ENCODE data around the gene SCN2A. TPM values are rescaled to one million over a fixed set of nuclear protein-coding genes. Genes with fewer than 3 reads are reported as not detected.

The SCN2A gene
- total and polyA plus RNA-seq, 5 donors from 2014 or later, result not detected

DNA sequence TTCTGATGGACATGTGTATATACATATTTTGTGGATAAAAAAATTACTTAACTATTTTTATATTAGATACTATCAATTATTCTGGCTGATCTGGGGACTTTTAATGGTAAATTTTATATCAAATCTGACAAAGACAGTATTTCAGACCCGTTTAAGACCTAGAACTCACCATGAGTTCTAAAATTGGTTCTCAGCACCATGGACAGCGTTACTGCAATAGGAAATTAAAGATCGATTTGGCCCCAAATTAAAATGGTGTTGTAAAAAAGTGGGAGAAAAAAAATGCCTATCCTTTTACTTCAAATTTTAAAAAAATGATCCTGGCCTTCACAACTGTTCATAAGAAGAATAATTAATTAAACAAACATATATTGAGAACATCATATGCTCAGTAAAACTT is 919 bp upstream of the SCN2A start:
- Histone ChIP-seq H3K4me3 (ENCODE audit: low read depth, low read length) (no peak overlapping the region), H3K4me1 (ENCODE audit: control insufficient read depth, insufficient read depth, low read length, poor library complexity, severe bottlenecking) (no peaks in the 10 kb centered on the region), H3K27me3 (ENCODE audit: control insufficient read depth, insufficient read depth, low read length) (no peaks in the 10 kb centered on the region), H3K36me3 (ENCODE audit: control insufficient read depth, insufficient read depth, low read length) (no peaks in the 10 kb centered on the region), H3K9me3 (ENCODE audit: control insufficient read depth in 2 of 2, low read length in 2 of 2) (no peaks in the 10 kb centered on the region), H3K27ac (ENCODE audit: insufficient read depth, low read length, poor library complexity, severe bottlenecking) (no peak overlapping the region)
- Mint-ChIP-seq H3K4me1 (no peaks in the 10 kb centered on the region), H3K9me3 (peaks cover 0 to 7% (median 0%) of the 10 kb centered on the region in 7 donors), H3K36me3 (no peaks in the 10 kb centered on the region), H3K27me3 (no peaks in the 10 kb centered on the region), H3K27ac (no peak overlapping the region), H3K4me3 (no peak overlapping the region)
- DNase-seq, result peak in 2 of 3 donors; percentile 4 to 20
- no peak for ATAC-seq (ENCODE audit: low read depth in 2 of 2)

DNA sequence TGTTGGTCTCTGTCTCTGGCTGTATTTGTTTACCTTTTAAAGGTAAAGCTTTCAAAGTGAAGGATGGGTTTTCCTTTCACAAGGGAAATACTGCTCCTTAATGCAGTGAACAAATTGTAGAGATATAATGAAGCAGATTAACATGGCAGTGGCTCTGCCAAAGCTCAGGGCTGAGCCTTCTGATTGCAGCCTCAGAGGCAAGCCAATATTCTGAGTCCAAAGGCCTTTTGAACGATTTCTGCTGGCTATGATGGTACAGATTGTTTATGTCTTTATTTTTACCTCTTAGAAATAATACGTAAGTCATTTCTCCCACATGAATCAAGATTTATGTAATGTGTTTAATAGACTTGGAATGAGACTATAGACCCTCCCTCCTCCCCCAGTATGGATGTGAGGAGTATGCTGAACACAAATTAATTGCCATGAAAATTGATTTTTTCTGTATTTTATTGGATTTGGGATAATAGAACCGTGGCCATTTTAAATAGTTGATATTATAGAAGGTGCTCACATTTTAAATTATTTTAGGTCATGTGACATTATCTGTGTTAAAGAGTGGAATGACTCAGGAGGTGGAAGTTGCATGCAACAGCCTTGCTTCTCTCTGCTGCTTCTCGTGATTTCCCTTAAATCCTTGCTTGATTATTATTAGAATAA is 772 bp downstream of the SCN2A start:
- H3K27me3 ChIP-seq (ENCODE audit: control insufficient read depth, insufficient read depth, low read length), result no peaks in the 10 kb centered on the region
- no peaks in the 10 kb centered on the region for H3K36me3 Mint-ChIP-seq
- H3K4me1 ChIP-seq (ENCODE audit: control insufficient read depth, insufficient read depth, low read length, poor library complexity, severe bottlenecking), result no peaks in the 10 kb centered on the region
- no peak for ATAC-seq (ENCODE audit: low read depth in 2 of 2)
- no peaks in the 10 kb centered on the region for H3K4me1 Mint-ChIP-seq
- H3K27me3 Mint-ChIP-seq, result no peaks in the 10 kb centered on the region
- no peaks in the 10 kb centered on the region for H3K9me3 ChIP-seq (ENCODE audit: control insufficient read depth in 2 of 2, low read length in 2 of 2)
- peaks cover 0 to 7% (median 0%) of the 10 kb centered on the region in 7 donors for H3K9me3 Mint-ChIP-seq
- no peak overlapping the region for H3K27ac Mint-ChIP-seq
- no peak overlapping the region for H3K27ac ChIP-seq (ENCODE audit: insufficient read depth, low read length, poor library complexity, severe bottlenecking)
- no peak overlapping the region for H3K4me3 ChIP-seq (ENCODE audit: low read depth, low read length)
- DNase-seq, result no peak
- H3K4me3 Mint-ChIP-seq, result no peak overlapping the region
- H3K36me3 ChIP-seq (ENCODE audit: control insufficient read depth, insufficient read depth, low read length), result no peaks in the 10 kb centered on the region

DNA sequence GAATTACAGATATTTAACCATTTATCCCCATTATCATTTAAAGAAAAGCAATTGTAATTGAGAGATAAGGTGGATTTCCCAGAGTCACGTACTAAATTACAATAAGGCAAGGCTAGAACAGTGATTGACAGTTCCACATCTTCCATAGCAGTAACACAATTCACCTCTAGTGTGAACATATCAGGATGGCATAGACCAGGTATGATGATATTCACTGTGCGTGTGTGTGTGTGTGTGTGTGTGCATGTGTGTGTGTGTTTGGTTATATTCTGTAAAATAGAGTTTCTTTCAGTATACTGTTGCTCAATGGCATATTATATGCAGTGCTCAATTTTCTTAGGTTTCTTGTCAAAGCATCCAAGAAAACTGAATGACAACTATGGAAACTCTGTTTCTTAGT is 1.7 kb downstream of the SCN2A start:
- DNase-seq, result no peak
- Mint-ChIP-seq H3K4me1 (no peaks in the 10 kb centered on the region), H3K27me3 (no peaks in the 10 kb centered on the region), H3K4me3 (no peak overlapping the region), H3K36me3 (no peaks in the 10 kb centered on the region), H3K9me3 (peaks cover 0 to 5% (median 3%) of the 10 kb centered on the region in 7 donors), H3K27ac (no peak overlapping the region)
- Histone ChIP-seq H3K4me1 (ENCODE audit: control insufficient read depth, insufficient read depth, low read length, poor library complexity, severe bottlenecking) (no peaks in the 10 kb centered on the region), H3K9me3 (ENCODE audit: control insufficient read depth in 2 of 2, low read length in 2 of 2) (no peaks in the 10 kb centered on the region), H3K4me3 (ENCODE audit: low read depth, low read length) (no peak overlapping the region), H3K36me3 (ENCODE audit: control insufficient read depth, insufficient read depth, low read length) (no peaks in the 10 kb centered on the region), H3K27ac (ENCODE audit: insufficient read depth, low read length, poor library complexity, severe bottlenecking) (no peak overlapping the region), H3K27me3 (ENCODE audit: control insufficient read depth, insufficient read depth, low read length) (no peaks in the 10 kb centered on the region)
- ATAC-seq (ENCODE audit: low read depth in 2 of 2), result no peak

DNA sequence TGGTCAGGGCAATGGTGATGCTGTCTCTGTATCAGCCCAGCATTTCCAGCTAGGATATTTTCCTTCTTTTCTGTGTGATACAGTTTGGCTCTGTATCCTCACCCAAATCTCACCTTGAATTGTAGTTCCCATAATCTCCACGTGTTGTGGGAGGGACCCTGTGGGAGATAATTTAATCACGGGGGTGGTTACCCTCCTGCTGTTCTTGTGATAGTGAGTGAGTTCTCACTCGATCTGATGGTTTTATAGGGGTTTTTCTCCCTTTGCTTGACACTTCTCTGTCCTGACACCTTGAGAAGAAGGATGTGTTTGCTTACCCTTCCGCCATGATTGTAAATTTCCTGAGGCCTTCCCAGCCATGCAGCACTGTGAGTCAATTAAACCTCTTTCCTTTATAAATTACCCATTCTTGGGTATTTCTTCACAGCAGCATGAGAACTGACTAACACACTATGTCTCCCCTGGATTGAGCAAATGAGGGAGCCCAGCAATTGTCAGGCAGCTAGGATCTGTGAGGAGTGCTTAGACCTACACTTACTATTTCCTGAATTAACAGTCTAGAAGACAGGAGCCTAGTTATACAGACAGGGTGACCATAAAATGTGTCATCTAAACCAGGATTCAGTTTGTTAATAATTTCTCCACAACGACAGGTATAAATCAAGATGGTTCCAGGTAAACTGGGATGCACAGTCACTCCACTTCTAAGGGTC is 6.0 kb downstream of the SCN2A start:
- Mint-ChIP-seq H3K36me3 (no peaks in the 10 kb centered on the region), H3K9me3 (peaks cover 0 to 3% (median 0%) of the 10 kb centered on the region in 7 donors), H3K4me1 (no peaks in the 10 kb centered on the region), H3K27ac (no peak overlapping the region), H3K4me3 (no peak overlapping the region), H3K27me3 (no peaks in the 10 kb centered on the region)
- Histone ChIP-seq H3K27ac (ENCODE audit: insufficient read depth, low read length, poor library complexity, severe bottlenecking) (no peak overlapping the region), H3K36me3 (ENCODE audit: control insufficient read depth, insufficient read depth, low read length) (no peaks in the 10 kb centered on the region), H3K9me3 (ENCODE audit: control insufficient read depth in 2 of 2, low read length in 2 of 2) (no peaks in the 10 kb centered on the region), H3K4me3 (ENCODE audit: low read depth, low read length) (no peak overlapping the region), H3K4me1 (ENCODE audit: control insufficient read depth, insufficient read depth, low read length, poor library complexity, severe bottlenecking) (no peaks in the 10 kb centered on the region), H3K27me3 (ENCODE audit: control insufficient read depth, insufficient read depth, low read length) (no peaks in the 10 kb centered on the region)
- DNase-seq, result no peak
- no peak for ATAC-seq (ENCODE audit: low read depth in 2 of 2)

DNA sequence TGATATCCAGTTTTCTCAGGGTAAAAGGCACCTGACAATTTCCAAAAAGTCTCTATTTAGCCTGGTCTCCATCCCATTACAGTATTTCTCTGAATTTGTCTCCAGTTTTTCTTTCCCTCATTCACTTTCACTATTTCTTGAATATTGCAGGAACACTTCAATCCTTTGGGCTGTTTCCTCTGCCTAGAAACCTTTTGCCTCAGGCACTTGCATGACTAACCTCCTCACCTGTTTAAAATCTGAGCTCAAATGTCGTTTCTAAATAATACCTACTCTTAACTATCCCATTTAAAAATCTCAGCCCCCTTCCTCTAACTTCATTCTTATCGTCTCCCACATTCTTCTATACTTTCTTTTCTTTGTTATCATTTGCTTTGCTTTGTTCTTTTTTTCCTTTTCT is 9.0 kb downstream of the SCN2A start:
- H3K4me3 ChIP-seq (ENCODE audit: low read depth, low read length), result no peak overlapping the region
- no peaks in the 10 kb centered on the region for H3K27me3 Mint-ChIP-seq

DNA sequence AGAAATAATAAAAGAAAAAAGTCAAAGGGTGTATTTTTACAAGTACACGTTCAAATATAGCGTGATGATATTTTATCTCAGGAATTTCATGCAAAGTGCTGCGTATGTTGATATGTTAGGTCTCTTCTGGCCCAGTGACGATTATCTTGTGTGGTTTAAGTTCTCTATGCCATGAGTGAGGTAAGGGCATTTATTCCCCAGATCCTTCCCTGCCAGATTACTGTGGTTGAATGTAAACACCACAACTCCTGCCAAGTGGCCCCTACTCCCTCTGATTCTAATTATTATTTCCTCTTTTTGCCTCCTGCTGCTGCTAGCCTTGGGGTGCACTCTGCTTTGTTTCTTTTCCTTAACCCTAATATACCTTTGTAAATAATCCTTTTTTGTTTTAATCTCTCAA is 12.2 kb downstream of the SCN2A start:
- Histone ChIP-seq H3K9me3 (ENCODE audit: control insufficient read depth in 2 of 2, low read length in 2 of 2) (no peaks in the 10 kb centered on the region), H3K27ac (ENCODE audit: insufficient read depth, low read length, poor library complexity, severe bottlenecking) (no peak overlapping the region), H3K27me3 (ENCODE audit: control insufficient read depth, insufficient read depth, low read length) (no peaks in the 10 kb centered on the region), H3K4me3 (ENCODE audit: low read depth, low read length) (no peak overlapping the region), H3K36me3 (ENCODE audit: control insufficient read depth, insufficient read depth, low read length) (no peaks in the 10 kb centered on the region), H3K4me1 (ENCODE audit: control insufficient read depth, insufficient read depth, low read length, poor library complexity, severe bottlenecking) (no peaks in the 10 kb centered on the region)
- H3K9me3 Mint-ChIP-seq, result no peaks in the 10 kb centered on the region
- DNase-seq (no peak), ATAC-seq (ENCODE audit: low read depth in 2 of 2) (no peak)
- no peak overlapping the region for H3K27ac Mint-ChIP-seq
- no peak overlapping the region for H3K4me3 Mint-ChIP-seq
- no peaks in the 10 kb centered on the region for H3K27me3 Mint-ChIP-seq
- no peaks in the 10 kb centered on the region for H3K4me1 Mint-ChIP-seq
- H3K36me3 Mint-ChIP-seq, result no peaks in the 10 kb centered on the region

More for the DNA sequence above, 9.0 kb downstream of the SCN2A start:
- no peaks in the 10 kb centered on the region for H3K27me3 ChIP-seq (ENCODE audit: control insufficient read depth, insufficient read depth, low read length)
- DNase-seq (no peak), ATAC-seq (ENCODE audit: low read depth in 2 of 2) (no peak)
- H3K9me3 ChIP-seq (ENCODE audit: control insufficient read depth in 2 of 2, low read length in 2 of 2), result no peaks in the 10 kb centered on the region
- Mint-ChIP-seq H3K9me3 (peaks cover 0 to 3% (median 0%) of the 10 kb centered on the region in 7 donors), H3K4me1 (no peaks in the 10 kb centered on the region), H3K36me3 (no peaks in the 10 kb centered on the region), H3K27ac (no peak overlapping the region), H3K4me3 (no peak overlapping the region)
- H3K36me3 ChIP-seq (ENCODE audit: control insufficient read depth, insufficient read depth, low read length), result no peaks in the 10 kb centered on the region
- no peak overlapping the region for H3K27ac ChIP-seq (ENCODE audit: insufficient read depth, low read length, poor library complexity, severe bottlenecking)
- H3K4me1 ChIP-seq (ENCODE audit: control insufficient read depth, insufficient read depth, low read length, poor library complexity, severe bottlenecking), result no peaks in the 10 kb centered on the region

DNA sequence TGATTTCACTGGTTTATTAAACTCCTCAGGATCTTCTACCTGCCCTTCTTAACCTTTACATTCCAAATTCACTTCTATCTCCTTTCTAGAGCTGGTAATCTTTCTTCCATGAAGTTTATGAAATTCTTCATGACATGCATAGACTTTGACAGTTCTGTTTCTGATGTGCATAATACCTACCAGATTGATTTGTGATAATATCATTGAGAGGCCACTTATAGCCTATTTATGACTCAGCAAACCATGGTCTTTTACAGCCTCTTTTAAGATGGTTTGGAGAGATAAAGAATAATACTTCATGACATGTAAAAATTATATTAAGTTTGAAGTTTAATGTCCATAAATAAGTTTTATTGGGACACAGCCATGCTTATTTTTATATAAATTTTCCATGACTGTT is 14.0 kb downstream of the SCN2A start:
- Histone ChIP-seq H3K9me3 (ENCODE audit: control insufficient read depth in 2 of 2, low read length in 2 of 2) (no peaks in the 10 kb centered on the region), H3K4me1 (ENCODE audit: control insufficient read depth, insufficient read depth, low read length, poor library complexity, severe bottlenecking) (no peaks in the 10 kb centered on the region), H3K27ac (ENCODE audit: insufficient read depth, low read length, poor library complexity, severe bottlenecking) (no peak overlapping the region), H3K27me3 (ENCODE audit: control insufficient read depth, insufficient read depth, low read length) (no peaks in the 10 kb centered on the region), H3K36me3 (ENCODE audit: control insufficient read depth, insufficient read depth, low read length) (no peaks in the 10 kb centered on the region), H3K4me3 (ENCODE audit: low read depth, low read length) (no peak overlapping the region)
- no peak for DNase-seq
- Mint-ChIP-seq H3K27ac (no peak overlapping the region), H3K4me1 (no peaks in the 10 kb centered on the region), H3K4me3 (no peak overlapping the region), H3K36me3 (no peaks in the 10 kb centered on the region), H3K9me3 (no peaks in the 10 kb centered on the region), H3K27me3 (no peaks in the 10 kb centered on the region)
- ATAC-seq (ENCODE audit: low read depth in 2 of 2), result no peak

DNA sequence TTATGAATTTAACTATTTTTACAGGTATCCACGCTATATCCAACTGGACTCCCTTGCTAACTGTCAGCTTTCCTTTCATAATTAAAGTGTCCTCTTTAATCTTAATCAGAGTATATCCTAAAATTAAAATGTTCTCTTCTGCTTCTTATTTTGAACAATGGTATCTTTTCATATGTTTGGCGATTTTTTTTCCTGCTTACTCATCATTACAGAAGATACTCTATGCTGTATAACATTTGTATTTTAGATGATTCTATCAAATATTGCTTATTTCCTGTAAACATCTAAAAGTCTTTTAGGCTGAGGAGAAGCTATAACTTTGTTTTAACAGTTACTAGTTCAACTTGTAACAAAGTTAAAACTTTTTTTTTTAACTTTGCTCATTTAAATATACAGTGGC is 17.4 kb downstream of the SCN2A start:
- H3K27me3 ChIP-seq (ENCODE audit: control insufficient read depth, insufficient read depth, low read length), result no peaks in the 10 kb centered on the region
- H3K9me3 ChIP-seq (ENCODE audit: control insufficient read depth in 2 of 2, low read length in 2 of 2), result no peaks in the 10 kb centered on the region
- H3K36me3 ChIP-seq (ENCODE audit: control insufficient read depth, insufficient read depth, low read length), result no peaks in the 10 kb centered on the region
- H3K4me3 Mint-ChIP-seq, result no peak overlapping the region
- H3K27ac ChIP-seq (ENCODE audit: insufficient read depth, low read length, poor library complexity, severe bottlenecking), result no peak overlapping the region
- H3K9me3 Mint-ChIP-seq, result peaks cover 0 to 5% (median 0%) of the 10 kb centered on the region in 7 donors
- ATAC-seq (ENCODE audit: low read depth in 2 of 2), result no peak
- no peak for DNase-seq
- no peaks in the 10 kb centered on the region for H3K36me3 Mint-ChIP-seq
- no peak overlapping the region for H3K27ac Mint-ChIP-seq
- no peaks in the 10 kb centered on the region for H3K27me3 Mint-ChIP-seq
- H3K4me1 ChIP-seq (ENCODE audit: control insufficient read depth, insufficient read depth, low read length, poor library complexity, severe bottlenecking), result no peaks in the 10 kb centered on the region
- no peak overlapping the region for H3K4me3 ChIP-seq (ENCODE audit: low read depth, low read length)
- no peaks in the 10 kb centered on the region for H3K4me1 Mint-ChIP-seq
